Endothelial cell of umbilical vein (primary cell): ENCODE results near the gene ST6GALNAC2. TPM values are rescaled to one million over a fixed set of nuclear protein-coding genes. Genes with fewer than 3 reads are reported as not detected.

ENCODE experiments used
- BruUV-seq: library from RNA; stranded (reverse); fragments of 400-500 nt; replicated peaks from 2 replicates; lab custom pipeline; 2021; lab: Mats Ljungman, UMichigan
- CTCF ChIA-PET: fragments of 300-600, 350-600 bp; sonication (Branson Sonifier 250); formaldehyde crosslinking; loops from one replicate; lab custom pipeline; 2021; ENCODE audit warnings: antibody characterized with exemption, inconsistent platforms; lab: Charles Lee
- POLR2A ChIA-PET: fragments of 300-600, 350-600 bp; sonication (Branson Sonifier 250); formaldehyde crosslinking; loops from one replicate; lab custom pipeline; 2021; ENCODE audit warnings: antibody characterized with exemption, inconsistent platforms; lab: Charles Lee
- DNase-seq: peaks from one replicate; pipeline ENCODE4 v3.0.0-alpha.2; 2011; ENCODE audit warnings: low read depth, low spot score
- FAIRE-seq: peaks from 2 replicates; lab custom pipeline; 2011; peaks lifted over from hg19 to GRCh38; lab: Jason Lieb, UNC
- H2AFZ ChIP-seq: 2 replicates; pipeline ENCODE4 v1.6.0; 2012; ENCODE audit warnings: low read depth, low read length, control low read depth, inconsistent platforms
- H3K27ac ChIP-seq: 2 replicates; pipeline ENCODE4 v1.5.1; 2011; ENCODE audit warnings: low read depth, mild to moderate bottlenecking, control low read depth, low read length, moderate library complexity; ENCODE audit not compliant: insufficient read depth
- H3K27me3 ChIP-seq, 2 experiments: 2 replicates each; pipeline versions ENCODE4 v1.6.0 to v1.6.1; 2011; ENCODE audit warnings: low read length in 2 of 2, mixed read lengths in 1 of 2; ENCODE audit not compliant: control insufficient read depth in 2 of 2, insufficient read depth in 2 of 2
- H3K36me3 ChIP-seq, 2 experiments: 2 replicates in 1 of 2; 3 replicates in 1 of 2; pipeline ENCODE4 v1.5.1; 2011; ENCODE audit warnings: low read length in 2 of 2, mild to moderate bottlenecking in 1 of 2, moderate library complexity in 1 of 2; ENCODE audit not compliant: control insufficient read depth in 2 of 2, insufficient read depth in 2 of 2; ENCODE audit errors: extremely low read depth in 1 of 2
- H3K4me1 ChIP-seq: 3 replicates; pipeline ENCODE4 v1.5.1; 2011; ENCODE audit warnings: mild to moderate bottlenecking, low read length; ENCODE audit not compliant: control insufficient read depth, insufficient read depth; ENCODE audit errors: extremely low read depth
- H3K4me2 ChIP-seq: 2 replicates; pipeline ENCODE4 v1.6.1; 2011; ENCODE audit warnings: low read length, control low read depth, mixed read lengths; ENCODE audit not compliant: insufficient read depth
- H3K4me3 ChIP-seq, 3 experiments: fragments of 200-600 bp in 1 of 3; sonication (generic), shearing (Covaris generic) in 1 of 3; replicated peaks in 1 of 3; 2 replicates each; pipeline ENCODE4 v1.5.1; 2011 to 2016; ENCODE audit warnings: control low read depth in 3 of 3, low read length in 3 of 3, mild to moderate bottlenecking in 2 of 3, inconsistent platforms in 1 of 3, low read depth in 1 of 3, moderate library complexity in 1 of 3; ENCODE audit not compliant: insufficient read depth in 1 of 3
- H3K79me2 ChIP-seq: 2 replicates; pipeline ENCODE4 v1.6.0; 2012; ENCODE audit warnings: low read length, inconsistent platforms; ENCODE audit not compliant: control insufficient read depth, insufficient read depth
- H3K9ac ChIP-seq: replicated peaks from 2 replicates; pipeline ENCODE3; 2011; ENCODE audit warnings: low read length, control low read depth; ENCODE audit not compliant: insufficient read depth; ENCODE audit errors: extremely low read depth
- H3K9me1 ChIP-seq: replicated peaks from 3 replicates; pipeline ENCODE4 v1.6.0; 2011; ENCODE audit warnings: mild to moderate bottlenecking, low read length; ENCODE audit not compliant: control insufficient read depth, insufficient read depth; ENCODE audit errors: extremely low read depth
- H3K9me3 ChIP-seq: replicated peaks from 2 replicates; pipeline ENCODE4 v1.5.1; 2012; ENCODE audit warnings: low read length, inconsistent platforms; ENCODE audit not compliant: control insufficient read depth, insufficient read depth
- H4K20me1 ChIP-seq: replicated peaks from 2 replicates; pipeline ENCODE3; 2011; ENCODE audit warnings: mild to moderate bottlenecking, low read length; ENCODE audit not compliant: control insufficient read depth, insufficient read depth; ENCODE audit errors: extremely low read depth
- CTCF ChIP-seq, 2 donors: IDR thresholded peaks; 1 replicate in 1 of 2; 2 replicates in 1 of 2; pipeline ENCODE4 v1.5.1; 2011; ENCODE audit warnings: low read length in 2 of 2, mild to moderate bottlenecking in 2 of 2, moderate library complexity in 2 of 2, control low read depth in 1 of 2, inconsistent platforms in 1 of 2, low read depth in 1 of 2; ENCODE audit not compliant: insufficient read depth in 1 of 2; ENCODE audit errors: extremely low read depth in 1 of 2
- EZH2 ChIP-seq: IDR thresholded peaks from 2 replicates; pipeline ENCODE4 v1.6.1; 2012; ENCODE audit warnings: borderline replicate concordance, low read depth, mild to moderate bottlenecking, moderate library complexity, low read length, inconsistent platforms; ENCODE audit not compliant: severe bottlenecking
- FOS ChIP-seq: IDR thresholded peaks from 2 replicates; pipeline ENCODE4 v1.6.1; 2011; ENCODE audit warnings: mild to moderate bottlenecking, low read length, moderate library complexity, borderline replicate concordance; ENCODE audit not compliant: insufficient read depth
- GATA2 ChIP-seq: IDR thresholded peaks from 2 replicates; pipeline ENCODE4 v1.7.0; 2011; ENCODE audit warnings: low read depth, mild to moderate bottlenecking, moderate library complexity, mixed read lengths, low read length; ENCODE audit not compliant: insufficient read length, insufficient read depth
- JUN ChIP-seq: IDR thresholded peaks from 2 replicates; pipeline ENCODE4 v1.6.1; 2011; ENCODE audit warnings: borderline replicate concordance, low read depth; ENCODE audit not compliant: insufficient read length, insufficient read depth
- MAX ChIP-seq: IDR thresholded peaks from 2 replicates; pipeline ENCODE4 v1.6.1; 2011; ENCODE audit not compliant: insufficient read depth, insufficient read length
- MYC ChIP-seq: IDR thresholded peaks from one replicate; pipeline ENCODE4 v1.6.1; 2011; ENCODE audit warnings: mild to moderate bottlenecking, low read depth, low read length
- POLR2A ChIP-seq: IDR thresholded peaks from 2 replicates; pipeline ENCODE4 v1.6.1; 2012; ENCODE audit warnings: low read depth, mild to moderate bottlenecking, control low read depth, low read length
- POLR2AphosphoS5 ChIP-seq: IDR thresholded peaks from 2 replicates; pipeline ENCODE4 v1.6.1; 2012; ENCODE audit warnings: low read depth, mild to moderate bottlenecking, control low read depth, low read length, moderate library complexity; ENCODE audit not compliant: insufficient read depth
- dilution Hi-C: fragments of 300-500 bp; cut with MboI; formaldehyde crosslinking; loops from one replicate; pipeline ENCODE4 v1.15.0; 2019; ENCODE audit warnings: low sequenced_read_pairs; ENCODE audit not compliant: extremely low pct_ligation_motif_present
- intact Hi-C: fragments of 100-400 bp; cut with micrococcal nuclease; formaldehyde crosslinking; loops from one replicate; pipeline ENCODE4 v1.10.0; 2022
- polyA plus RNA-seq, 4 experiments: library from polyadenylated mRNA; depleted of rRNA in 3 of 4; stranded (reverse) in 3 of 4; unstranded in 1 of 4; fragments of >200 nt; gene quantifications; 2 replicates each; pipeline versions ENCODE4 v1.2.1 to v1.2.3, GENCODE V29; 2011 to 2012; ENCODE audit warnings: missing spikeins in 1 of 4
- total RNA-seq: library from RNA; stranded (reverse); gene quantifications from 2 replicates; pipeline ENCODE4 v1.2.3, GENCODE V29; 2021

ST6GALNAC2 gene
- total and polyA plus RNA-seq, 2 donors (not counting 3 experiments of a cell fraction or from before 2014, with no cell fraction given) = 0.59 to 1.7 TPM

DNA sequence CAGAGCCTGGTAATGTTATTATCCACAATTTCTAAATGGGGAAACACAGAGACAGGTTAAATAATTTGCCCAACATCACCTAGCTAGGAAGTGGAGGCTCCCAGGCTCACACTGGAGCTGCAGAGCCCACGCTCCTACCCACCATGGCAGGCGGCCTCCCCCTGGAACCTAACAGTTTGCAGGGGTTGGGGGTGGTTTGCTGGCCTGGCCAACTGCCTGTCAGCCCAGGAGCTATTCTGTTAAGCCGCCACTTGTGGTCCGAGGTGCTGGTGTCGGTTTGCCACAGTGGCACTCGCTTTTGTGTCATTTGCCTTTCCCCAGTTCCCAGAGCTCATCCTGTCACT lies 42.2 kb downstream of the ST6GALNAC2 start:
- Histone ChIP-seq H3K9me1 (no peaks in the 10 kb centered on the region), H3K4me2 (no peak overlapping the region), H4K20me1 (no peaks in the 10 kb centered on the region), H3K79me2 (no peaks in the 10 kb centered on the region), H3K9ac (no peak overlapping the region), H3K4me1 (peaks cover 10% of the 10 kb centered on the region), H3K27me3 (peaks cover 4 to 9% of the 10 kb centered on the region in 2 experiments), H3K9me3 (no peaks in the 10 kb centered on the region), H2AFZ (no peak overlapping the region), H3K27ac (no peak overlapping the region), H3K36me3 (no peaks in the 10 kb centered on the region), H3K4me3 (no peak overlapping the region)
- intact Hi-C loops = no loop called here
- no peak for DNase-seq
- no peak for FAIRE-seq
- TF ChIP-seq FOS (no peak), POLR2AphosphoS5 (no peak), JUN (no peak), EZH2 (no peak), CTCF (IDR thresholded peaks at IDR 0.05; ENCODE audit: extremely low read depth in 1 of 2, insufficient read depth in 1 of 2, low read depth in 1 of 2, low read length in 2 of 2) (no peak), MAX (no peak), MYC (no peak), GATA2 (no peak), POLR2A (no peak)
- no TSS peak for BruUV-seq
- CTCF ChIA-PET = interaction anchor here (1.0 to 5.6 kb wide), 4 partner anchors 14 to 75 kb away, joined by 3 to 106 read pairs (median 32); no protein-coding TSS in a partner anchor
- dilution Hi-C loops = no loop called here
- POLR2A ChIA-PET = no interaction called here
